Natural killer cell (primary cell): Measurements from ENCODE around the gene FTO. TPM values are rescaled to one million over a fixed set of nuclear protein-coding genes. Genes with fewer than 3 reads are reported as not detected.

Experiments used
- ATAC-seq, 3 donors: fragments of 150-1000 bp in 2 of 3; fragments of 200-7000 bp in 1 of 3; cut with Tn5 transposase; 1 replicate in 1 of 3; 2 replicates in 2 of 3; pipeline ENCODE4 v1.10.0; 2021; ENCODE audit warnings: mild to moderate bottlenecking in 2 of 3, moderate library complexity in 2 of 3
- DNase-seq, 2 donors: peaks; one replicate each; pipeline versions ENCODE4 v3.0.0 to v3.0.0-alpha.2; 2013 to 2021; ENCODE audit warnings: mixed read lengths in 1 of 2
- H3K27ac ChIP-seq: one replicate; pipeline ENCODE4 v1.5.1; 2013; ENCODE audit warnings: mild to moderate bottlenecking, low read length
- H3K27me3 ChIP-seq: one replicate; pipeline ENCODE4 v1.6.1; 2013; ENCODE audit warnings: low read length; ENCODE audit not compliant: control insufficient read depth, insufficient read depth
- H3K36me3 ChIP-seq: one replicate; pipeline ENCODE4 v1.6.1; 2013; ENCODE audit warnings: low read length; ENCODE audit not compliant: control insufficient read depth, insufficient read depth
- H3K4me1 ChIP-seq: one replicate; pipeline ENCODE4 v1.6.1; 2013; ENCODE audit warnings: low read length; ENCODE audit not compliant: control insufficient read depth, insufficient read depth
- H3K4me3 ChIP-seq: one replicate; pipeline ENCODE4 v1.5.1; 2013; ENCODE audit warnings: low read length
- H3K9me3 ChIP-seq: one replicate; pipeline ENCODE4 v1.6.1; 2013; ENCODE audit warnings: low read length; ENCODE audit not compliant: control insufficient read depth, insufficient read depth
- H3K27ac Mint-ChIP-seq, 2 donors: one replicate each; pipeline ENCODE4 v1.8.0; 2022; ENCODE audit warnings: mild to moderate bottlenecking in 2 of 2, mixed read lengths in 2 of 2, moderate library complexity in 1 of 2
- H3K27me3 Mint-ChIP-seq, 2 donors: one replicate each; pipeline ENCODE4 v1.8.0; 2022; ENCODE audit warnings: low read depth in 2 of 2, mixed read lengths in 2 of 2
- H3K36me3 Mint-ChIP-seq: one replicate; pipeline ENCODE4 v1.8.0; 2022; ENCODE audit warnings: mixed read lengths
- H3K4me1 Mint-ChIP-seq, 2 donors: one replicate each; pipeline ENCODE4 v1.8.0; 2022; ENCODE audit warnings: mixed read lengths in 2 of 2
- H3K4me3 Mint-ChIP-seq: one replicate; pipeline ENCODE4 v1.8.0; 2022; ENCODE audit warnings: mild to moderate bottlenecking, moderate library complexity, mixed read lengths
- H3K9me3 Mint-ChIP-seq, 2 donors: one replicate each; pipeline ENCODE4 v1.8.0; 2022; ENCODE audit warnings: mixed read lengths in 2 of 2
- WGBS: methylation state at CpG from one replicate; pipeline ENCODE4 v1.1.7; 2013; ENCODE audit warnings: missing lambda C conversion rate; ENCODE audit not compliant: insufficient coverage; 5-methylcytosine and 5-hydroxymethylcytosine counted together
- intact Hi-C: fragments of 100-400 bp; cut with micrococcal nuclease; formaldehyde crosslinking; loops from one replicate; pipeline ENCODE4 v1.14.2; 2022
- total RNA-seq, 4 donors: library from RNA; stranded (reverse); fragments of 120-200 nt in 1 of 4; gene quantifications; one replicate each; pipeline versions ENCODE4 v1.2.3 to v1.2.4, GENCODE V29; 2013 to 2022
- TF ChIP-seq, protein P1 (sequence below): fragments of 200-600 bp; IDR thresholded peaks from one replicate; pipeline ENCODE4 v1.8.0; 2022; ENCODE audit warnings: antibody characterized with exemption

The FTO gene
- total RNA-seq, 3 donors from 2014 or later (not counting 1 experiment from before 2014, with no cell fraction given) = 55.4 to 70.5 (median 55.4) TPM

DNA sequence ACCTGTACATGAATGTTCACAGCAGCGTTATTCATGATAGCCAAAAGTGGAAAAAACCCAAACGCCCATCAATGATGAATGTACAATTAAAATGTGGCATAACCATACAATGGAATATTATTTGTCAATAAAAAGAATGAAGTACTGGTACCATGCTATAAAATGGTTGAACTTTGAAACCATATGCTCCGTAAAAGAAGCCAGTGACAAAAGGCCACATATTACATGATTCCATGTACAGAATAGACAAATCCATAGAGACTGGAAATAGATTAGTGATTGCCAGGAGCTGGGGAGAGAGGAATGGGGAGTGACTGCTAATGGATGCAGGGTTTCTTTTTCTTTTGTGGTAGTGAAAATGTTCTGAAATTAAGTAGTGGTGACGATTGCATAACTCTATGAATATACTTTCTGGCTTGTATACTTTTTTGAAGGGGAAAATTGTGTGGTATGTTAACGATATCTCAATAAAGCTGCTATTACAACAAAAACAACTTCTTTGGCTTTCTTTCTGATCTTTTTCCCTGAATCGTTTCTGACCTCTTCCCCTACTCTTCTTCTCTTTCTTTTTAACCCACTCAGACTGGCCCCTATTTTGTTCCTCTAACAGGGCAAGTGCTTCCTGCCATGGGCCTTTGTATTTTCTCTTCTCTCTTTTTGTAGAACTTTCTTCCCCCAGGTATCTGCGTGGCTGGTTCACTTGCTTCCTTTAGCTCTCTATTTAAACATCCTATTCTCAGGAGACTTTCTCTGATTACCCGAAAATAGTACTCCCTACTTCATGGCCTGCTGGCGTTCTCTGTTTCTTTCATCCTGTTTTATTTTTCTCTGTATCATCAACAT, 67.9 kb downstream of the FTO start:
- DNase-seq (no peak), ATAC-seq (no peak)
- intact Hi-C loops = no loop called here
- WGBS = 75% methylated on average over 8 of the region's 9 CpGs
- TF ChIP-seq, protein P1, sequence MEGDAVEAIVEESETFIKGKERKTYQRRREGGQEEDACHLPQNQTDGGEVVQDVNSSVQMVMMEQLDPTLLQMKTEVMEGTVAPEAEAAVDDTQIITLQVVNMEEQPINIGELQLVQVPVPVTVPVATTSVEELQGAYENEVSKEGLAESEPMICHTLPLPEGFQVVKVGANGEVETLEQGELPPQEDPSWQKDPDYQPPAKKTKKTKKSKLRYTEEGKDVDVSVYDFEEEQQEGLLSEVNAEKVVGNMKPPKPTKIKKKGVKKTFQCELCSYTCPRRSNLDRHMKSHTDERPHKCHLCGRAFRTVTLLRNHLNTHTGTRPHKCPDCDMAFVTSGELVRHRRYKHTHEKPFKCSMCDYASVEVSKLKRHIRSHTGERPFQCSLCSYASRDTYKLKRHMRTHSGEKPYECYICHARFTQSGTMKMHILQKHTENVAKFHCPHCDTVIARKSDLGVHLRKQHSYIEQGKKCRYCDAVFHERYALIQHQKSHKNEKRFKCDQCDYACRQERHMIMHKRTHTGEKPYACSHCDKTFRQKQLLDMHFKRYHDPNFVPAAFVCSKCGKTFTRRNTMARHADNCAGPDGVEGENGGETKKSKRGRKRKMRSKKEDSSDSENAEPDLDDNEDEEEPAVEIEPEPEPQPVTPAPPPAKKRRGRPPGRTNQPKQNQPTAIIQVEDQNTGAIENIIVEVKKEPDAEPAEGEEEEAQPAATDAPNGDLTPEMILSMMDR = no peak
- no peak overlapping the region for H3K27ac ChIP-seq
- peaks cover 0 to 5% of the 10 kb centered on the region in 2 donors for H3K4me1 Mint-ChIP-seq
- H3K36me3 Mint-ChIP-seq = no peaks in the 10 kb centered on the region
- no peaks in the 10 kb centered on the region for H3K36me3 ChIP-seq
- no peaks in the 10 kb centered on the region for H3K9me3 ChIP-seq
- no peak overlapping the region for H3K4me3 ChIP-seq
- H3K27me3 Mint-ChIP-seq = no peaks in the 10 kb centered on the region
- no peaks in the 10 kb centered on the region for H3K9me3 Mint-ChIP-seq
- peaks cover 6% of the 10 kb centered on the region for H3K4me1 ChIP-seq
- no peak overlapping the region for H3K27ac Mint-ChIP-seq
- no peak overlapping the region for H3K4me3 Mint-ChIP-seq
- H3K27me3 ChIP-seq = no peaks in the 10 kb centered on the region

DNA sequence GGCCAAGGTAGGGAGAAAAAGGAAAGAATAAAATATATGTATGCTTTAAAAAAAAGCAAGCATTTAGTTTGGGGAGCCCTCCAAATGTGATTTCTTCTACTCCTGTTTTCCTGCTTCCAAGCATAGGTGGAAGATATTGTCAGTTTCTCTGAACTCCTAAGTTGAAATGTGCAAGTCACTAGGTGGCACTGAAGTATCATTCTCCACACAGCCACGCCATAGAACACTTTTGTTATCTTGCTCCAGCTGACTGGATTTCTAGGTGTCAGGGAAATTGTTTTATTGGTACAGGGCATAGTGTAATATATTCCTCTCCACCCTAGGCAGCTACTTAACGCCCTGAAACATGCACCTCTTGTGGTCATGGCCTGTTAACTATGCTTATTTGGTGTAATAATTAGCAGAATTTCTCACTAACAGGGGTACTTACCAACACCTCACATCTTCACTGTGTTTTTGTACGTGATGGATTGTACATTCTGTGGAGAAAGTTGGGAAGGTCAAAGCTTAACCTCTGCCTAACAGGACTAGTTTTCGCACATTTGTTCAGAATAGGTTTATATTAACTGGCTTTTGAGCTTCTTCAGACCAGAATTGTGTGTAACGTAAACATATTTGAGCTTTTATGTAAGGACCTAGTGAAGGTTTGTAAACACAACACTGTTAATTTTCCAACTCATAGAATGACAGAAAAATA, 69.3 kb downstream of the FTO start:
- H3K4me1 Mint-ChIP-seq = peaks cover 0 to 6% of the 10 kb centered on the region in 2 donors
- Histone ChIP-seq H3K4me1 (peaks cover 6% of the 10 kb centered on the region), H3K9me3 (no peaks in the 10 kb centered on the region), H3K36me3 (no peaks in the 10 kb centered on the region), H3K27ac (no peak overlapping the region), H3K4me3 (no peak overlapping the region), H3K27me3 (no peaks in the 10 kb centered on the region)
- no peaks in the 10 kb centered on the region for H3K27me3 Mint-ChIP-seq
- 88% methylated on average over 1 of the region's 5 CpGs for WGBS
- no peak overlapping the region for H3K4me3 Mint-ChIP-seq
- ATAC-seq (peak in 1 of 3 donors; percentile 53), DNase-seq (peak in 1 of 2 donors; percentile 37)
- H3K27ac Mint-ChIP-seq = no peak overlapping the region
- intact Hi-C loops = no loop called here
- no peaks in the 10 kb centered on the region for H3K36me3 Mint-ChIP-seq
- TF ChIP-seq, protein P1 = peak; percentile 34
- no peaks in the 10 kb centered on the region for H3K9me3 Mint-ChIP-seq

DNA sequence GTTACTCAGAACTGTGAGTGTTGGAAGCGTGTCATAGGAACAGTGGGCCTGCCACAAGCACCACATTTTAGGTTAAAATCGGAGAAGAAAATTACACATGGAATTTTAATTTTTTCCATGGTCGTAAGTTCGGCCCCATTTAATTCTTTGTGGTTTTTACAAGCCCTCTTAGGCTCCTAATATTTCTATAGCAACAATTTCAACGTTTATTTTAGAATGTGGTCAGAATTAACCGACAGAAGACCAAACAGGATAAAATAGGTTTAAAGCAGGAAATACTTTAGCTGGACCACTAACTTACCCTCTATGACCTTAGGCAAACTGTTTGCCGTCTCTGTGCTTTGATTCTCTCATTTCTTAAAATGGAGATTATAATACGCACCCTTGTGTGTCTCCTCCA, 69.9 kb downstream of the FTO start:
- Mint-ChIP-seq H3K9me3 (no peaks in the 10 kb centered on the region), H3K4me3 (no peak overlapping the region), H3K4me1 (peaks cover 0 to 6% of the 10 kb centered on the region in 2 donors), H3K27ac (no peak overlapping the region), H3K27me3 (no peaks in the 10 kb centered on the region), H3K36me3 (no peaks in the 10 kb centered on the region)
- H3K4me1 ChIP-seq = peaks cover 6% of the 10 kb centered on the region
- H3K27ac ChIP-seq = no peak overlapping the region
- TF ChIP-seq, protein P1 = no peak
- intact Hi-C loops = no loop called here
- H3K27me3 ChIP-seq = no peaks in the 10 kb centered on the region
- H3K9me3 ChIP-seq = no peaks in the 10 kb centered on the region
- 43% methylated on average over 5 of the region's 8 CpGs for WGBS
- DNase-seq (no peak), ATAC-seq (peak in 1 of 3 donors; percentile 39)
- no peak overlapping the region for H3K4me3 ChIP-seq
- no peaks in the 10 kb centered on the region for H3K36me3 ChIP-seq
